NCI-H2029 treated with DMSO at 0.1 percent for 48 hours (cell line): ENCODE results near the gene FBH1.

Experiments
- DNase-seq: peaks from one replicate; lab custom pipeline; 2025; lab: John Stamatoyannopoulos, UW

Gene FBH1

GRCh38 chr10:5981529-5981928 is 91.5 kb downstream of the FBH1 start:
- DNase-seq = no peak

GRCh38 chr10:5983774-5984173 is 93.7 kb downstream of the FBH1 start:
- no peak for DNase-seq

- DNase-seq = no peak
These were observed 95.0 kb downstream of the FBH1 start for GRCh38 chr10:5985029-5985428.
